ENCODE data around the gene RPL28.

RPL28 gene

DNA sequence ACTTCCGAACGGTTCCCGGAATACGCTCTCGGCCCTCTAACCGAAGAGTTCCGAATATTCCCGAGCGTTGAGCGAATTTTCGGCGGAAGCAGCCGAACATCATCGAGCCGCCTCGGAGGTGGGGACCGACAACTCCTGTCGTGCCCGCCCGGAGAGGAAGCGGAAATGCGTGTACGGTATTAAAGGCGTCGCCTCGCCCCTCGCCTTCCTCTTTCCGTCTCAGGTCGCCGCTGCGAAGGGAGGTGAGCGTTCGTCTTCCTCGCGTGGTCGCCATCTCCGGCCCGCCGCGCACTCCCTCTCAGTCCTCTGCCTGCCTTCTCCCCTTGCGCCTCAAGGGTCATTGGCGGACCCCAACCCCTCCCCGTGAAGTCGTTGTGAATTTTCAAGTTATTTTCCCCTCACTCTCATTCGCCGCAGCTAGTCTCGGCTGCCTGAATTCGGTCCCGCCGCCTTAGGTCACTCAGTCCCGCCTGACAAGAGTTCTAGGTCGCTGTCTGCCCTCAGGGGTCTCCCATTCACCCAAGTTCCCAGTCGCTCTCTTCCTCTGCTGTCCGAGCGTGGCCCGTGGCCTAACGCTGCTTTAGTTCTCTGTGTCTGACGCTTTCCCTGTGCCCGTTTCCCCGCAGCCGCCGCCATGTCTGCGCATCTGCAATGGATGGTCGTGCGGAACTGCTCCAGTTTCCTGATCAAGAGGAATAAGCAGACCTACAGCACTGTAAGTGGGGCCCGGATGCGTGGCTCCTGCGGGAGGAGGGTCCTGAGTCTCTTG lies at the start of gene RPL28:
TSS of gene RPL28 (plus strand) at position 209 of the 769 bp plus-strand sequence. CDS start at position 635, 426 bp downstream.
- DNase-seq: no peak

DNA sequence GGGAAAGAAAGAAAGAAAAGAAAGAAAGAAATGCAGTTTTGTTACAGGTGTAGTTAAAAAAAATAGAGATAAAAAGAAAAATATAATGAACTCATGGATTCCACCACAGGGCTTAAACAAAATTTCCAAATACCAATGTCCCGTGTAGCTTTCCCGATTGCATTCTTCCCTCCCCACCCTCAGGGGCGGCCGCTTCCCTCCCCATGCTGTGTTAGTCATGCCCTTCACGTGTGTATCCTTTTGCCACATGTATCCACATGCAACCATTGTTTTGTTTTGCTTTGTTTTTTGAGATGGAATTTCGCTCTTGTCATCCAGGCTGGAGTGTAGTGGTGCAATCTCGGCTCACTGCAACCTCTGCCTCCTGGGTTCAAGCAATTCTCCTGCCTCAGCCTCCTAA lies 49.6 kb upstream of the RPL28 start:
- DNase-seq: no peak

DNA sequence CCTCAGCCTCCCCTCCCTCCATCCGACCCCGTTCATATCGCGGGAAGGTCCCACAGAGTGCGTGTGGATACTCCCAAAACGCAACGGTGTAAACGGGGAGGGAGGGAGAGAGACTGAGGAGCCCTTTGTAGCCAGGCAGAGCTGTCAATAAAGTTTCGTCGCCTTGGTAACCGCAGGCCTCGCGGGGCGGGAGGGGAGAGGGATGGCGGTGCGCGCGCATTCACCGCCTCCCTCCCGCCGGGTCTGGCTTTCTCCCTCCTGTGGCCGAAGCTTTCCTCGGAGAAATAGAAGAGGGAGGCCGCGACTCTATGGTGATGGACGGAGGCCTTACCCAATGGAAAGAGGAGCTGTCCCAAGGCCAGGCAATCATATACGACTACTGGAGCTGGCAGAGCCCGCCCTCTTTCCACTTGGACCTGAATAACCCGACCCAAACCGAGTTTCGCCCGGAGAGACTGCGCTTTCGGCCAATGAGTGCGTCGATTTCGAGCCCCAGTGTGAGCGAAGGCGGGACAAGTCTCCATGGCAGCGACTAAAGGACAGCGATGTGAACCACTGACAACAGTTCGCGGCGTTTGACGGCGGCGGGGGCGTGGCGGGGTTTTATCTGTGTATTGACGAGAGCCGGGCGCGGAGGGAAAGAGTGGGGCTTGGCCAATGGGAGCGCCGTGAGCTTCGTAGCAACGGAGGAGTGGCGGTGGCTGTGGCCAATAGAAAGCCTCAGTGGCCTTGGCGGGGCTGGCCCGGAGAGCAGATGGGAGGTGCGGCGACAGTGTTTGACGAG lies 46.4 kb upstream of the RPL28 start, which contains the start of gene KMT5C:
TSS of gene KMT5C (plus strand) at position 772 of the 784 bp plus-strand sequence. CDS start 2,061 bp downstream, outside the sequence.
- peak; percentile 99 for DNase-seq

DNA sequence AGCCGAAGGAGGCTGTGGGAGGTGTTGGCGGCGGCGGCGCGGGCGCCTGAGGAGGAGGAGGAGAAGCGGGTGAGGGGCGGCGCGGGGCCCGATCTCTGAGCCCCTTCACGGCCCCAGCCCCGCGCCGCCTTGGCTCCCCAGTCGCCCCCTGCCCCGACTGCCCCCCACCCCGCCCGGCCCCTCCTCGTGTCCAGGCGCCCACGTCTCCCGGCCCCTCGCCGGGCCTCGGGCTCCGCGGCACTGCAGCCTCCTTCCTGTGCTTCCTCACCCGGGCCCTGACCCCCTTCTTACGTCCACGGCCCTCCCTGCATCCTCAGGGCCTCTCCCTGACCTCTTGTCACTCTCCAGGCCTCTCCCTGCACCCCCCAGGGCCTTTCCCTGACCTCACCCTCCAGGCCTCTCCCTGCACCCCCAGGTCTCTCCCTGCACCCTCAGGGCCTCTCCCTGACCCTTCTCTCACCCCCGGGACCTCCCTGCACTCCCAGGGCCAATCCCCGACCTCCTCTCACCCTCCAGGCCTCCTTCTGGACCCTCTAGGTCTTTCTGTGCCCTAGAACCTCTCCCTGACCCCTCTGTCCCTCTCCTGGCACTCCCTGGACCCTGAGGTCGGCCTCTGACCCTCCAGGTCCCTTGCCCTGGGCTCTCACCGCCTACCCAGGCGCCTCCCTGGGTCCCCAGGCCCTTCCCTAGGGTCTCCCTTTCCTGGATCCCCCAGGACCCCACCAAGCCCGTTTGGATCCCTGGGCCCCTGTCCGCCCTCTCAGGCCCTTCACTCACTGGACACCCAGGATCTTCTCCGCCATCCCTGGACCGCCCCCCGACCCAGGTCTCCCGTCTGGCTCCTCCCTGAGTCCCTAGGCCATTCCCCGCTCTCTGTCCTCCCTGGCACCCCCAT lies 45.6 kb upstream of the RPL28 start:
- no peak for DNase-seq

DNA sequence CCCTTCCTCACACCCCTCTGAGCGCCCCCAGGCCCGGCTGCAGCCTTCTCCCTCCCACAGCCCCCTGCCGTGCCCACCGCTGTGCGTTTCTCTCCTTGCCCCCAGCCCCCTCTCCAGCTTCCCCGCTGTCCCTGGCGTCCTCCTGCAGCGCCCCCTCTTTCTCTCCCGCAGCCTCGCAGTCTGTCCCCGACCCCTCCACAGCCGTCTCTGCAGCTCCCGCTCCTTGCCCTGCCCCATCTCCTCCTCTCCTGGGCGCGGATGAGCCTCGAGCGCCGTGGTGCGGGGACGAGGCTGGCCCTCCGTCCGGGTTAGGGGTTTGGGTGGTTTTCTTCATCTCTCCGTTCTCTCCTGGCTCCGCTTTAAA lies 45.0 kb upstream of the RPL28 start:
- no peak for DNase-seq

DNA sequence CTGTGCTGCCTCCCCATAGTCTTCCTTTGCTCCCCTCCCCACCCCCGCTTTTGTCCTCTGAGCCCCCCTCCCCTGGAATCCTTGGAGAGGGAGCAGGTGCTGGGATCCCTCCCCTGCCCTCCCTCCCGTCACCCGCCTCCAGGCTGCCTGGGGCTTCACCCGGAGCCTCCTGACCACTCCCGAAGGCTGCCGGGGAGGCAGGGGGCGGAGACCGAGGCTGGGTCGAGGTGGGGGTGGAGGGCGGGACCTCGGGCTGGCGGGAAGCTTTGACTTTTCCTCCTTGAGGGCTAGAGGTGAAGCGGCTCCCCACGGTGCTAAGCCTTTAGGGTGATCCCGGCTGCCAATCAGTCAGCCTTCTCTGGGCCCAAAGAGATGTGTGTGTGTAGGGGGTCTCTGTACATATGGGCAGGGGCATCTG lies 44.6 kb upstream of the RPL28 start:
- DNase-seq: no peak

DNA sequence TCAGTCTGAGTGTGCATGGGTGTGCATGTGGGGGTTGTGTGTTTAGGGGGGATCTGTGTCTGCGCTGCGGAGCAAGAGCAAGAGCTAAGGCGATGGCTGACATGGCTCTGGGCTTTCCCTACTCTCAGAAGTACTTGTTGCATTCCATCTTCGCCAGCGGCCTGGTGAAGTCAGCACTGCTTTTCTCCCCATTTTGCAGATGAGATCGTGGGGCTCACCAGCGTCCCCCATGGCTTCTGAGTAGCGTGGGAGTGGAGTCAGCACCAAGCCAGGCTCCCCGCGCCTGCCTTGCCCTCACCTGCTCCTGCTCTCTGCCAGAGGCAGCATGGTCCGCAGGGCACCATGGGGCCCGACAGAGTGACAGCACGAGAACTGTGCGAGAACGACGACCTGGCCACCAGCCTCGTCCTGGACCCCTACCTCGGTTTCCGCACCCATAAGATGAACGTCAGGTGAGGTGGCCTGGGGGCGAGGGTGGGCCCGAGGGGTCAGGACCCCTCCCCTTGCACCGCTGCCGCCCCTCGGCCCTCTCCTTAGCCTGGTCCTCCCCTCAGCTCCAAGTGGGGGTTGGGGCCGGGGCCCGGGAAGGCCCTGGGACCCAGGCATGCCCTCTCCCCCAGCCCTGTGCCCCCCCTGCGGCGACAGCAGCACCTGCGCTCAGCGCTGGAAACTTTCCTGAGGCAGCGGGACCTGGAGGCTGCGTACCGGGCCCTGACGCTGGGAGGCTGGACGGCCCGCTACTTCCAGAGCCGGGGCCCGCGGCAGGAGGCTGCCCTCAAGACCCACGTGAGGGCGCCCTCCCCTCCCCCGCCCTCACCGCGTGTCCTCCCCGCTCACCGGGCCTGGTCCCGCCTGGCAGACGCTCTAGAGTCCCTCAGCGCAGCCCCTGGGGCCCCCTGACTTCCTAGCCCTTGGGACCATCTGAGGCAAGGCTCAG lies 43.9 kb upstream of the RPL28 start:
- no peak for DNase-seq

DNA sequence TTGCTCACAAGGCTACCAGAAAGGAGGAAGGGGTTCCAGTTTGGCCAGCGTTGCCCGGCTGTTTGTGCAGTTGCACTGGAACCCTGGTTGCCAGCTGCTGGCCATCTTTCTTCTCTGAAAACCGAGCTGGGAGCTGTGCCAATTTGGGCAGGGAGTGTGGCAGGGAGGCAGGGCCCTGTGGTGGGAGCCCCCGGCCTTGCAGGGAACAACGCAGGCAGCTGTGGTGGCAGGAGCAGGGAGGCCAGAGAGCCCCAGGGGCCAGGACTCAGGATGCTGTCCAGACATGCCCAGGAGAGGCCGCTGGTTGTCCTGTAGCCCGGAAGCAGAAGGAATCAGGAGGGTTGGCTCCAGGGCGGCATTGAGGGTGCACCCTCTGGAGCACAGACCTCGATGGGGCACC lies 41.3 kb upstream of the RPL28 start:
- no peak for DNase-seq

DNA sequence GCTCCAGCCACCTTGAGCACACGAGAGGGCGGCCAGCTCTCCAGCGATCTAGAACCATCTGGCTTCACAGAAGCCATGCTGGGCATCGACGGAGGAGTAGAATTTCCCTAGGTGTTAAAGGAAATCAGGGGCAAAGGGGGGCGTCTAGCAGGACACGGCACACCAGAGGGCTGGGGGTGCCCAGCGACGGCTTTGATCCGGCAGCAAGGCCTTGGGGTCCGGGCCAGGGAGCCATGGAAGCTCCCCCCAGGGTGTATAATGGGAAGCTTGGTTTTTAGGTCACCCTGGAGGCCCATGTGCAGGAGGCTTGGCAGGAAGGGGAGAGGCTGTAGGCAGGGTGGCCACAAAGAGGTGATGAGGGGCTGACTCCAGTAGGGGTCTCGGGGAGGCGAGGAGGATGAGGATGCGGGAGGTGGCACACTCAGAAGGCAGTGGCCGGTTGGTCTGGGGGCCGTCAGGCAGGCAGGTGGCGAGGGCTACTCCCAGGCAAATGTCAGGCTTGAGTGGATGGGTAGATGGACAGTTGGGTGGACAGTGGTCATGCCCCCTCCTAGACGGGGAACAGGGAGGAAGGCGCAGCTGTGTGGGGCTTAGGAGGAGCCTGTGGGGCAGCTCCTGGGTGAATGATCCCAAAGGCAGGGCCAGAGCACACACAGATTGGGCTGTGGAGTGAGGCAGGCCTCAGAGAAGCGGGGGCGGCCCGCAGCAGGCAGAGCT lies 40.5 kb upstream of the RPL28 start:
- no peak for DNase-seq

DNA sequence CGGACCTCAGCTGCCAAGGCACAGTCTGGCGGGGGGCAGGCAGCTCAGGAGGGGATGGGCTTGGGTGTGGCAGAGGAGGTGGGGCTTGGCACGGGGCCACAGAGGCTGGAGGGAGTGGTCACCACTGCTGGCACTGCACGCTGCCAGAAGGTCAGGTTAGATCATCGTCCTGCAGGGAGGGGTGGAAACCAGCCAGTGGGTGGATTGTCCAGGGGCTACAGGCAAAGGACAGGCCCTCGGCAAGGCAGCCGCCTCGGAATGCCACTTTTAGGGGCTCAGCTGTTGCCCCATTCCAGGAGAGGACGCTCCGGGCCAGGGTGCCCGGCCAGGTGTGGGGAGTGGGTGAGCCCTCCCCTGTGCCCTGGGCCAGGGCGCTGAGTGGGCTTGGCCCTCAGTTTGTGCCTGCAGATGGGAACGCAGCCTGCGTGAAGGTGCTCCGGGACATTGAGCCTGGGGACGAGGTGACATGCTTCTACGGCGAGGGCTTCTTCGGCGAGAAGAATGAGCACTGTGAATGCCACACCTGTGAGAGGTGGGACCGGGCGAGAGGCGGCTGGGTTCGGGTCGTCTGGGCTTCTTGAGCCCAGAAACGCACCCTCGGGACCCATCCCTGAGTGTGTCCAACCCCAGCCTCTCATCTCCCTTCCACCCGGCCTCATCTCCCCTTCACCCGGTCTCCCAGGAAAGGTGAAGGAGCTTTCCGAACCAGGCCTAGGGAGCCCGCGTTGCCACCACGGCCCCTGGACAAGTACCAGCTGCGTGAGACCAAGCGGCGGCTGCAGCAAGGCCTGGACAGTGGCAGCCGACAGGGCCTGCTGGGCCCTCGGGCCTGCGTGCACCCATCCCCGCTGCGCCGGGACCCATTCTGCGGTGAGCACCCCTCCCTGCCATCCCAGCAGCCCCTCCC lies 39.7 kb upstream of the RPL28 start:
- no peak for DNase-seq

DNA sequence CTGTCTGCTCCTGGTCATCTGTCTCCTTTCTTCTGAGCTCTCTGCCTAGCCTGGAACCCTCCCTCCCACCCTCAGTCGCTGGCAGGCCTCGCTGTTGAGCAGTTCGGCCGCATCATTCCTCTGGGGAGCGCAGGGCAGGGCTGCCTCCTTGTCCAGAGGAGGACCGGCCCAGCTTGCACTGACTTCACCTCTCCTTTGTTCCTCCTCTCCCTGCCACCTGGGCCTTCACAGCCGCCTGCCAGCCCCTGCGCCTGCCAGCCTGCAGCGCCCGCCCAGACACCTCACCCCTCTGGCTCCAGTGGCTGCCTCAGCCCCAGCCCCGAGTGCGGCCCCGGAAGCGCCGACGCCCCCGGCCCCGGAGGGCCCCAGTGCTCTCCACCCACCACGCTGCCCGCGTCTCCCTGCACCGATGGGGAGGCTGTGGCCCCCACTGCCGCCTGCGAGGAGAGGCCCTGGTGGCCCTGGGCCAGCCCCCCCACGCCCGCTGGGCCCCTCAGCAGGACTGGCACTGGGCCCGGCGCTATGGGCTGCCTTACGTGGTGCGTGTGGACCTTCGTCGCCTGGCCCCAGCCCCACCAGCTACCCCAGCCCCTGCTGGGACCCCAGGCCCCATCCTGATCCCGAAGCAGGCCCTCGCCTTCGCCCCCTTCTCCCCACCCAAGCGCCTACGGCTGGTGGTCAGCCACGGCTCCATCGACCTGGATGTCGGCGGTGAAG lies 38.8 kb upstream of the RPL28 start:
- no peak for DNase-seq

DNA sequence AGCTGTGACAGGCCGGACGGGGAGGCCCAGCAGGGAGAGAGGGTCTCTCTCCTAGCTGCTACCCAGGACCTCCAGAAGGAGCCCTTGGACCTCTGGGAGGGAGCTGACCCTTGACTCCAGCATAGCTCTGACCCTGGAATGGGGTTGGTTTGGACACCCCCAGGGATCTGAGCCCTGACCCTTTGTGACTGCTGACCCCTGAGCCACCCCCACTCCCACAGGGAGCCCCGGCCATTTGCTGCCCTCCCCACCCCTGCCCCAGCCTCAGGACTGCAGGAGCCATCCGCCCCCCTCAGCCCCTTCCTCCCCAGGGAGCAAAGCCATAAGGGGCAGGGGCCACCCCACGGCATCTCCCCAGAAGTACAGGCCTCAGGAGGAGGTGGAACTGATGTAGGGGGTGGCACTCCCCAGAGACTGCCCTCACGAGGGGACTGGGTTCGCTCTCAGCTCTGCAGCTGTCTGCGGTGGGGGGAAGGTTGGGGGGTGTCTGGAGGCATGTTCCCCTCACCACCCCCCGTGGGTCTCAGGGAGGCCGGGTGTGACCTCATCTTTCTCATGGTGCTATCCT lies 38.2 kb upstream of the RPL28 start:
- no peak for DNase-seq

DNA sequence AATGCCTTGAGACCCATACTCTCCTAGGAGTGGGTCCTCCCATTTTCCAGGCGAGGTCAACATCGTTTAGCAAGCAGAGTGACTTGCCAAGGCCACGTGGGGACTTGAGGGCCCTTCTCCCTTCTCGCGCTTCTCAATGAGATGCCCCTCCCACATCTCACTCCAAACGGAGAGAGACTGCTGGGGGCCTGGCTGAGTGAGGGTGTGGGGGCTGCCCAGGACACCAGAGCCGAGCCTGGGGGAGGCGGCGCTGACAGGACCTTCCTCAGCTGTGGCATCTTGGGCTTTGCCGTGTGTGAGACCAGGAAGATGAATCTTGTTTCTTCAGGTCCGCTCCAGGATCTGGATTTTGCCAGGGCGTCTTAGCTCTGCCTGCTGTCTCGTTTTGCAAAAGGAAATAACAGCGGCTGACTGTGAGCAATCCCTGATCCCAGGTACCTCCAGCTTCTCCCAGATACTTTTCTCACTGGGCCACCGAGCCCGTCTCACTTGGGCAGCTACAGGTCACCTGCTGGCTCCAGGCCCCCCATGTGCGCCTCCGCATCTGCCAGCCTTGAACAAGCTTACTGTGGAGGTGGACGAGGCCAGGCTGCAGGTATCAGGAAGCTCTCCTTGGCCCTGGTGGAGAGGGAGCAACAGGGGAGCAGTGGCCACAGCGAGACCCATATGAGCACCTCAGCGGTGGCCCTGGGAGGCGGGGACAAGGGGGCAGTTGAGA lies 37.3 kb upstream of the RPL28 start:
- DNase-seq: no peak

DNA sequence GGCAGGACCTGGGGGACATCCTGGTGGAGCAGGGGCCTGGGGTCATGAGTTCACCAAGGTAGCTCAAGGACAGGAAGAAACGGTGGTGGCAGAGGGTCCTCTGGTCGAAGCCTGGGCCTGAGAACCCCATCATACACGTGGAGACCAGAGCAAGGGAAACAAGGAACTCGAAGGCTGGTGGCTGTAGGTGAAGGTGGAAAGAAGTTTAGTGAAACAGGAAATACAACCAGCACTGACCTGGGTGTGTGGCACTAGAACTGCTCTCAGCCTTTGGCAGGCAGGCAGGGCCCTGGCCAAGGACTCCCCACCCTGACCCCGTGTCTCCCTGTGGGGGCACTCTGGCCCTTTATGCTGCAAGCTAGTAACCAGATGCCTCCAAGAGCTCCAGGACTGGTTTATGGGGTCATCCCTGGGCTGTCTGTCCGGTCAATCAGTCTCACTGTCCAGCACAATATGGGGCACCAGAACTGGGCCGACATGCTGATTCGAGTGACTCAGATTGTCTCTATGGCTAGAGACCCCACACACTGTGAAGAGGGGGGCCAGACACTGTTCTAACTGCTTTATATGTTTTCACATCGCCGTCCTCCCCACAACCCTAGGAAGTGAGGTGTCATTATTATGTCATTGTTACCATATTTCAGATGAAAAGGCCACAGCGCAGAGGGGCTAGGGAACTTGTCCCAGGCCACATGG lies 35.0 kb upstream of the RPL28 start:
- no peak for DNase-seq

DNA sequence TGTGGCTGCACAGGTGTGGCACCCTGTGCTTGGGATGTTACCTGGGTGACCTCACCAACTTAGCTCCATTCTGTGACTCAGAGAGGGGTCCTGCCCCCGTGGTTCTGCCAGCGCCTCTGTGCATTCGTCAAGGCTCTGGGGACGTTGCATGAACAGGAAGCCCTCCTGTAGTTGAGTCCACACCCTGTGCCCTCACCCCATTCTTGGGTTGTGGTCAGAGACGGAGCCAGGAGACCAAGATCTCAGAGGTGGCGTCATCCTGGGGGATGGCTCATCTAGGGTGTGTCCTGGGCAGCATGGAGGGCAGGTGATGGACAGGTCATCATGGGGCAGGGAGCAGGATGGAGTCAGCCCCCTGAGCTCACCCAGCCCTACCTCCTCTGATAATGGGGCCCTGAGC lies 33.7 kb upstream of the RPL28 start:
- DNase-seq: no peak

DNA sequence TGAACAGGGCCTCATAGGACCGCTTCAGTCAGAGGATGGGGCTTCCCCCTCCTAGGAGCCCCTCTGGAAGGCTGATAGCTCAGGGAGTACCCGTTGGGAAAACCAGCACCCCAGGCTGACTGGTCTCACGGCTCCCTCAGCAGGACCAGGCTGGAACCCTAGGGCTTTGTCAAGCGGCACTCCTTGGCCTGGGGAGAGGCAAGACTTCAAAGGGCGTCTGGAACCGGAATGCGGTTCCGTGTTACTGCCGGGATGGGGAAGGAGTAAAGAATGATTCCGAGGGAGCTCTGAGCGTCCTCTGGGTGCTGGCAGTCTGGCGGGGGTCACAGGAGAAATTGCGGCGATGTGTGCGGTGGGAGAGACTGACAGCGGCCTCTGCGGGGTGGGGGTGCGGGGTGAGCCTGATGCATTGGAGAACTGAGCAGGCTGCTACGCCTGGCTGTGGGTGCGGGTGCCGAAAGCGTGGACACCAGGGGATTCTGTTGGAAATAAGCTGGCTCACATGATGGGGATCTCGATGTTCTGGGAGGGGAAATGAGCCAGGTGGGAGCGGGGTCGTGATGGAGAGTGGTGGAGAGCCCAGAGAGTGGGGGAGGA lies 33.1 kb upstream of the RPL28 start:
- no peak for DNase-seq

DNA sequence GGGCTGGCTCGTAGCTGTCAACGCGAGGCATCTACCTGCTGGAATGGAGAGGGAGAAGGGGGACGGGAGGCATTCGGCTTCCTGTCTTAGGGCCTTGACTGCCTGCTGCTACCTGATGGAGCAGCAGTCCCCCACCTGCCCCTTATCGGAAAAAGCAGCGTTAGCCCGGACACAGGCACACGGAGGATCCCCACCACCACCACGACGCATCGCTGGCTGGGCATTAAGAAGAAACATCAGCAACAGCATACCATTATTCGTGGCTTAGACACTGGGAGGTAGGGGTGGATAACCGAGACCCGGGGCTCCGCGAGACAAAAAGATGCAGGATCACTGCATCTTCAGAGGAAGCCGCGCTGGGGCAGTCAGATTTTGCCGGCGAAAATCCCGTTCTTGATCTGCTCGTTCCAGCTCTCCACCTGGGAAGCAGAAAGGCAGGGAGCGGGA lies 32.4 kb upstream of the RPL28 start:
- no peak for DNase-seq
